Stimulated activated CD8-positive, alpha-beta memory T cell treated with anti-CD3 and anti-CD28 coated beads, Interleukin-4, amount 100 ng/mL, for 48 hours (primary cell): ENCODE measurements around the gene TRHDE.

Source experiments
- DNase-seq: peaks from one replicate; pipeline ENCODE4 v3.0.0-alpha.2; 2020

TRHDE gene

GRCh38 chr12:72272091-72272661 lies at the start of gene TRHDE:
Gene TRHDE, plus strand, starts transcription at chr12:72272370. Its CDS starts 274 bp downstream, at chr12:72272644.
- DNase-seq, result no peak

DNA sequence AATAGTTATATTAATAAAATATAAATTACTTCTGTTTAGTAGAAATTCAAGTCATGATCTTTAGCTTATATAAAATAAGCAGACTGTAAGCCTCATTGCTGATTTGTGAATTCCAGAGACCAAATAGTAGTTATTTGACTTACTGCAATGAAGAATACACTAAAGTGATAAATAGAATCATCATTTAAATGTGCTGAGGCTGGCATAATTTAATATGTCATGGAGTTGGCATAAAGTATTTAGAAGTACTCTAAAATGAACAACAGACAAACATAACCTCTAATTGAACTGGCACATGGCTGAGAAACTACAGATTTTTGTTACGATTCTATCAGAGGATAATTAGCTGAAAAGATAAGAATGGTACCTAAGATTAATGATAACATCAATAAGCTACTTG lies 45.7 kb upstream of the TRHDE start:
- no peak for DNase-seq

DNA sequence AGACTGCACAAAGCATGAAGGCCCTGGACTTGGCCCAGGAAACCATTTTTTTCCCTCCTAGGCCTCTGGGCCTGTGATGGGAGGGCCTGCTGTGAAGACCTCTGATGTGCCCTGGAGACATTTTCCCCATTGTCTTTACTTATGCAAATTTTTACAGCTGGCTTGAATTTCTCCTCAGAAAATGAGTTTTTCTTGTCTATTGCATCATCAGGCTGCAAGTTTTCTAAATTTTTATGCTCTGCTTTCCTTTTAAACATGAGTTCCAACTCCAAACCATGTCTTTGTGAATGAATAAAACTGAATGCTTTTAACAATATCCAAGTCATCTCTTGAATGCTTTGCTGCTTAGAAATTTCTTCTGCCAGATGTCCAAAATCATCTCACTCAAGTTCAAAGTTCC lies 43.7 kb upstream of the TRHDE start:
- no peak for DNase-seq

DNA sequence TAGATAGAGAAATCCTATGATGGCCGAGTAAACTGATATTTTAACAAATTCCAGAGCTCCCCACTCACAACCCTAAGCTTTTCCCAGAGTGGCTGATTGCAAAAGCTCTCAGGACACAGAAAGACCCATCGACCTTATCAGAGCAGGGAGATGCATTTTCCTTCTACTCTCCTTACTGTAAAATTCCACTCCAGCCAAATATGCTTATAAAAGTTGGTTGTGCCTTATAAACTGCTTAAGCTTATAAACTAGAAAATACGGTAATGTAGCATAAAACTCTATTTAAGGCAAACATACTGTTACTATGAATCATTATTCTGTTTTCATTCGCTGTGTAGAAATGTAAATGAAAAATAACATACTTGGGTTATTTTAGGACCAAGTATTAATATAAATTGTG lies 41.6 kb upstream of the TRHDE start:
- DNase-seq, result no peak

DNA sequence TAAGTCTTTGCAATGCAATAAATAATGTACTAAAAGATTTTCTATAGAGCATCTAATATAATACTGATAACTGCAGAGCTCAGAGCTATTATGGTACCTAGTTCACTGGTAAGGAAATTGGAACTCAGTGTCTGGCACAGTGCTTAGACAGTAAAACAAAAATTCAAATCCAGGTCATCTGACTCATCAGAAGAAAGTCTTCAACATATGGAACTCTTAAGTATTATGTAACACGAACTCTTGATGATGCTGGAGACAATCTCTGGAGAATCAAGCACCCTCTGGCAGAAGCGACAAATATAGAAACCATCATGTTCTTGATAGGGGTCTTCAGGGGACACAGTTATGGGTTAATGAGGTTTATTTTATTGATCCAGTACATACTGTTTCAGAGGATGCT lies 37.3 kb upstream of the TRHDE start:
- DNase-seq, result no peak

DNA sequence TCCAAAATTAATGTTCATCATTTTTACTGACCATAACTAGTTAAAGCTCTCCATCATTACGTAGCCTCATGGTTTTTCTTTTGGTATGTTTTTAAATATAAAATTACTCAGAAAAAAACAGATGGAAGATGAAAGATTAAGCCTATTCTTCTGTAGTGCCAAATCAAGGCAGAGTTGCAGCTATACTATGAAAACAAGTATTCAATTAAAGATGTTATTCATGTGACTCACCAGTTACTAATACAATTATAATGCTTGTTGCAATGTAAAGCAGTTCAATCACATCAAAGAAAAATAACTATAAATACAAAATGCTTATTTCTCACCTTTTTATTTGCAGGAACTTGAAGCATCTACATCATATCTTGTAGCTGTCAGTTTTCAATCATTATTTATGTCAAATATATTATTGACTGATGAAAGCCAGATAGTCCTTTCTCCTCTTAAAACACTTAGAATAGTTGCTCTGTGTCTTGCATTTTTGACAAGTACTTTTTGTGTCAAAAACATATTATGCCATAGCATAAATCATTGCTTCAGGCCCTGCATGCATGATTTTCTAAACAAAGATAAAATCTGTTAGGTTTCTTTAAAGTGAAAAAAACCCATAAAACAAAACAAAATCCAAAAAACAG lies 36.0 kb upstream of the TRHDE start:
- no peak for DNase-seq

GRCh38 chr12:72241552-72241951 lies 30.6 kb upstream of the TRHDE start:
- DNase-seq, result no peak

DNA sequence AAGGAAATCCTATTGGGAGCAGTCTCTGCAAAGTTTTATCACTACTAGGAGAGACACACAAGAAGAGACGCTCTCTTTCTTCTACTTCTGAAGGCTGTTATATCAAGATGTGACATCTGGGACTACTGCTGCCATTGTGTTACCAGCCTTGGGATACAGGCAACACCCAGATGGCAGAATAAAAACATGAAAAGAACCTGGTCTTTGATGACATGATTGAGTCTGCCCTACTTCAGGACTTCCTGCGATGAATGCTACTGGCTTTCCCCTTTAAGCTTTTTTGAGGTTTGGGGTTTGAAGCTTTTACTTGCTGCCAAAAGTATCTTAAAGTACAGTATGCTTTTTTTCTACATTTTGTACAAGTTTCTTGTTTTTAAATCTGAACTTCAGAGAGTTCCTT lies 29.2 kb upstream of the TRHDE start:
- no peak for DNase-seq

- DNase-seq, result no peak
These were observed 25.8 kb upstream of the TRHDE start for GRCh38 chr12:72246370-72246769.

DNA sequence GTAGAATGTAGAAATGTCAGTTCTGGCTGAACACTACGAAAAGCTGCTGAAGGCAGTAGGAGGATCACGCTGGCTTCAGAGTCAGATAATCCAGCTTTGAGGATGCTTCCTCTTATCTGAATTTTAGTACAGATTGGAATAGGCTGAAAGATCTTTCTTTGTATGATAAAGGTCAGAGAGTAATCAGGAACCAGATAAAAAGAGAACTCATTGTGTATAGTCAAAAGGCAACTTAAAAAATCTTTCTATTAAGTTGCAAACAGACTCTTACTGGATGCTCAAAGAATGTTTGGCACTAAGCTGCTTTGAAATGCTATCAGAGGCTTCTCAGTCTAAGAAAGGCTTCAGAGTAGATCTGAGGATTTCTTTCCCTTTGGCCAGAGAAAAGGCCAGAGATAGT lies 21.8 kb upstream of the TRHDE start:
- DNase-seq, result no peak

- no peak for DNase-seq
These were observed 15.4 kb upstream of the TRHDE start for GRCh38 chr12:72256725-72257124.

DNA sequence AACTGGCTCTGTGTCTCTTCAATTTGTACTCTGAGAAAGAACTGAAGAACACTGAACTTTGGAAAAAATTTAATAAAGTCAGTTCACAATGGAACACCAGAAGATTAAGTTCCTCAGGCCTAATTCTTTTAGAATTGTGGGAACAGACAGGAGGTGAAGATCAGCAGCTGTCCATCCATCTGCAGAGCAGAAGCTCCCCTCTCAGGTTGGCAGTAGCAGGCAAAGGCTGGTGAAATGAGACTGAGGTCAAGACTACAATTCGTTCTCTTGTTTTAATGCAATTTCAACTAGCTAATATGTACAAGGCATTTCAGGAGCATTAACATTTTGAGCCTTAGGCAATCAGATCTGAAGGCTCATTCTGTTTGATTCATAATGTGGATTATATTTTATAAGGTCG lies 10.3 kb upstream of the TRHDE start:
- no peak for DNase-seq

DNA sequence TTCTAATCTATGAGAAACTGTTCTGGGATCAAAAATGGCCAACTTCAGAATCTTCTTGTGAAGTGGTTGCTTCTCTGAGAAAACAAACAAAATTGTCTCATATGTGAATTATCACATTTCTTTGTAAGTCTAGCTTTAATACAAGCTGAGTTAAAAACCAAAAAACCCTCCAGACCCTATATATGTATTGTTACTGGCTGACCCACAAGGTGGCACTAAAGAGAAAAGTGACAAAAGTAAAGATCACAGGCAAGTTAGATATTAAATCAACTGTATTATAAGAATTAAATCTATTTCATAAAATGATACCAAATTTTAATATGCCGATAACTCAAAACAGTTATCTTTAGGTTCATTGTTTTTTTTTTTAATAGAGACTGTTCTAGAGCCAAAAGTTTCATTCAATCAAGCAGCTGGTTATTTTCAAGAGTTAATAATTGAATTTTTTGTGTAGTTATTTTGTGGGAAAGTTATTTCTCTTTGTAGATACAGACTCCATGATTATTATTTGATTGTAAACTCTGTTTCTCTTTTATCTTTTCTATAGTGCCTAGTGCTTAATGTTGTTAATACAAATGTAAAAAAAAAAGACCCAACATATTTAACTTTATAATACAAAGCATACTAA lies 7.5 kb upstream of the TRHDE start:
- DNase-seq, result no peak

DNA sequence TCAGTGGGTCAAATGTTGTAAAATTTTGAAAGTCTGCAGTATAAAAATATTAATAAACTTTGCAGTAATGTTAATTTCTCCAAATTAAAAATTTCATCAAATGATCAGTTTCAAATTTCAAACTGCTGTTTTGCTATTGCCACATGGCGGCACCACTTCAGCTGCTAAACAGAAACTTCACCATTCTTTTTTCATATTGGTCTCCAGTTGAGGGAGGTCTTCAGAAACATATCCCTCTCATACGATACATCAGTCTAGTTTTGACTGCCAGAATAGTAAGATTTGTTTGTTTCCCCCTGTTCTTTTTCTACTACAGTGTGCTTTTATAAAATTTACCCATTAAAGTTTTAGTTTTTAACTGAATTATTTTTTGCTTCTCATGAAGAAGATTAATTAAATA lies 4.2 kb upstream of the TRHDE start:
- DNase-seq, result no peak

- no peak for DNase-seq
These were observed 3.8 kb upstream of the TRHDE start for GRCh38 chr12:72268386-72268785.

DNA sequence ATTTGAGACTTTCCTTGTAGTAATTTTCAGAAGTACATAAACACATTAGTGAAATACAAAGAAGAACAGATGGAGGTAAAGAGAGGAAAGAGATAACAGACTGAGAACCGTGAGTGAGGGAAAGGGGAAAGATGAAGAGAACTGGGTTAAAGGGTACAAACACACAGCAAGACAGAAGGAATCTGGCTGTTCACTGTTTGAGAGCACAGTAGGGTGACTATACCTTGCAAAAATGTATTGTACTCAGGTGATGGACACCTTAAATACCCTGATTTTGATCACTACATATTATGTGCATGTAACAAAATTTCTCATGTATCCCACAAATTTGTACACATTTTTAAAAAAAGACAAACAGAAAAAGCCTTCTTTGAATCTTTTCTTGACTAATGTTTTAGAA lies 2.7 kb upstream of the TRHDE start:
- DNase-seq, result no peak

DNA sequence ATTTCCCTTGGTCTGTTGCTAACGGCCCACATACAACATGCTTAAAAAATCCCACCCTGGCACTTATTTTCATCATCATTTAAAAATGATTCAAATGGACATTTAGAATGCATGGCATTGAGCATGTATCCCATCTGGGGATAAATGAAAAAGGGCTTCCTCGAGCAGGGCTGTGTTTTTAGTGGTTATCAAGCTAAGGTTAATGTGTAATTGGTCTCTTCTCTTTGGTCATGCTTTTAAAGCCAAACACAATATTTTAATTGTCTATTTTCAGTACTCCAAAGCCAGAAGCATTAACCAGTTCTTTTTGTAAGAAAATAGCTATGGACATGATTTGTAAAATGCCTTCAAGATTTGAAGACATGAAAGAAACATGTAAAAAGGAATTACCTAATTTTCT lies 1.9 kb upstream of the TRHDE start:
- no peak for DNase-seq

DNA sequence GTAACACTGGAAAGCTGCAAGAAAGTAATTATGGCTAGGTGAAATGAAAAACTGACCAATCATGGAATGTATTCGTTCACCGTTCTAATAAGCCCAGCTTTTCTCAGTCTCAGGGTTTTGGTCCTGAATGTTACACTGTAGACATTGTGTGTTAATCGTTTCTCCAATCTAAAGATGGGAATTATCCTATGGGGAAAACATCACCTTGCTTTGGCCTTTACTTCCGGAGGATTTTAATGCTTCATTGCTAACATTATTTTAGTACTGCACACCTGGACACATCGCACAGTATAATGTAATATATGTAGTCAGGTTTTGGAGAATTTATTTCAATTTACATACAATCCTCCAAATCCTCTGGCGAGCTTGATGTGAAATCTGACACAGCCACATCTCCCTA lies 1.2 kb upstream of the TRHDE start:
- DNase-seq, result no peak

DNA sequence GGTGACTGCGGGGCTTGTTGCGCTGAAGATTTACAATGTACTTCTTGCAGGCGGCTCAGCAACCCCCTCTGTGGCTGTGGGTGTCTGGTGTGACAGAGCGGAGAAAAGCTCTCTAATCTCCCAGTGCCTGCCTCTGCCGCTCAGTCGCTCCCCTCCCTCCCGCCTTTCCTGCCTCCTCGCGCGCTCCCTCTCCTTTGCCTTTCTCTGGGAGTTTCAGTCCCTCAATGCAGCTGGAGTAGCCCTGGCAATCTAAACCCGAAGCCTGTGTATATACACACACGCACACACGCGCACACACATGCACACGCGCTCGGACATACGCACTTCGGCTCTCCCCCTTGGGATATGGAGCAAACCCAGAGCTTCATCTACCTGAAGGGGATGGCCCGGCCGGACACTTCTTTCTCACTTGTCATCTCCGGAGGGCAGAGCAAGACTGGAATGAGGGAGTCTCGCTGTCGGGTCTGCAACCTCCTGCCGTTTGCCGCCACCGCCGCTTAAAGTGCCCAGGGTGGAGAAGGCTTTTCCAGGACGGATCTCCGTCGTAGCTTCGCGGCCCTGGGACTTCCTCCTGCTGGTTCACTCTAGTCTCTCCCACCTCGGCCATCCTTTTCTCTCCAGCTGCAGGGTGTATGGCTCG lies 599 bp upstream of the TRHDE start:
- DNase-seq, result no peak

DNA sequence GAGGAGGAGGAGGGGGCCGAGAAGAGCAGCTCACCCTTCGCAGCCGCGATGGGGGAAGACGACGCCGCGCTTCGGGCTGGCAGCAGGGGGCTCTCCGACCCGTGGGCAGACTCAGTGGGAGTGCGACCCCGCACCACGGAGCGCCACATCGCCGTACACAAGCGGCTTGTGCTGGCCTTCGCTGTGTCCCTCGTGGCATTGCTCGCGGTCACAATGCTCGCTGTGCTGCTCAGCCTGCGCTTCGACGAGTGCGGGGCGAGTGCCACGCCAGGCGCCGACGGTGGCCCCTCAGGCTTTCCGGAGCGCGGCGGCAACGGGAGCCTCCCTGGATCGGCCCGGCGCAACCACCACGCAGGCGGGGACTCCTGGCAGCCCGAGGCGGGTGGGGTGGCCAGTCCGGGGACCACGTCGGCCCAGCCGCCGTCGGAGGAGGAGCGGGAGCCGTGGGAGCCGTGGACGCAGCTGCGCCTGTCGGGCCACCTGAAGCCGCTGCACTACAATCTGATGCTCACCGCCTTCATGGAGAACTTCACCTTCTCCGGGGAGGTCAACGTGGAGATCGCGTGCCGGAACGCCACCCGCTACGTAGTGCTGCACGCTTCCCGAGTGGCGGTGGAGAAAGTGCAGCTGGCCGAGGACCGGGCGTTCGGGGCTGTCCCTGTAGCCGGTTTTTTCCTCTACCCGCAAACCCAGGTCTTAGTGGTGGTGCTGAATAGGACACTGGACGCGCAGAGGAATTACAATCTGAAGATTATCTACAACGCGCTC lies 745 bp downstream of the TRHDE start:
- no peak for DNase-seq

GRCh38 chr12:72273499-72273837 lies 1.3 kb downstream of the TRHDE start:
- DNase-seq, result no peak

DNA sequence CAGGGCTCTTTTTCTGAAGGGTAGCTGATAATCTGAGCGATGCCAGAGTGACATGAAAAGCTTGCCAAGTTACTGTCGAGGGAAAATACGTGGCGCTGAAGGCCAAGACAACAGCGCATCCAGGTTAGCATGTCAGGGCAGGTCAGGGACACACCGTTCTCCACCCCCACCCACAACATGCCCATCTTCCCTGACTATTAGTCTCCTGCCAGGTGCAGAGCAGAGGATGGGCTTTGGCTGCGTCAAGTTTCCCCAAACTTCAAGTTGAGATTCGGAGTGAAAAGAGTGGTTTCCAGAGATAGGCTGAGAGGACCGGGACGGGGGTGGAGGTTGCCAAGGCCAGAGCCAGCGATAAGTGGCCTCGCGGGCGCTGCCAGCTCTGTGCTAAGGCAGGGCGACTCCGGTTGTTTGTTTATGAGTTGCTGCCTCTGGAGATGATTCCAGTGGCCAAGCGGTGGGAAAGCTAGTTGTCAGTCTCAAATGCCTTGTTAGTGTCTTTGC lies 1.7 kb downstream of the TRHDE start:
- DNase-seq, result no peak

- no peak for DNase-seq
These were observed 2.8 kb downstream of the TRHDE start for GRCh38 chr12:72274931-72275330.

DNA sequence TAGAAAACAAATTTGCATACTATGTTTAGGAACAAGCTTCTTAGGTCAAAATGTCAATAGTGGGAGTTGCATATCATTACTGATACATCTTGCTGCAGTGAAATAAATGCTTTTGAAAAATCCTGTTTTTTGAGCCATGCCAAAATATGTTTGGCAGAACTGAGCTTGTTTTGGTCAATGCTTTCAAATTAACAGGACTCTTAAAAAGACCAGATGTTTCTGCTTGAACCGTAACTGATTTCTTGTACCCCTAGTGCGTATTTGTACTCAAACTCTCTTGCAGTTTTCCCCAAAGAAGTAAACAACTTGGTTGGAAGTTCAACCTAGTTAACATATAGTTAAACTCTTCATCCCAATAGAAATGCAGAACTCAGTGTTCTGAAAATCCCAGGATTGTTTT lies 3.4 kb downstream of the TRHDE start:
- no peak for DNase-seq
